K562 (cell line): ENCODE data around the gene GMPR. TPM values are rescaled to one million over a fixed set of nuclear protein-coding genes. Genes with fewer than 3 reads are reported as not detected.
A peak's percentile ranks its signal among the peaks of the same experiment; 100 is the strongest.

ENCODE experiments used
- CBX2 ChIP-seq: fragments of 200-600 bp; sonication (generic); IDR thresholded peaks from one replicate; pipeline ENCODE4 v1.6.1; 2012; ENCODE audit warnings: mild to moderate bottlenecking, low read length, inconsistent platforms; ENCODE audit not compliant: insufficient read depth, poor library complexity, severe bottlenecking
- ELK3 ChIP-seq: fragments of 450-650 bp; formaldehyde crosslinking; IDR thresholded peaks from 2 replicates; pipeline ENCODE4 v1.4.0; 2020; ENCODE audit warnings: mild to moderate bottlenecking
- ETV6 ChIP-seq, 3 experiments: fragments of 150-350 bp in 1 of 3; sonication (generic) in 1 of 3; formaldehyde crosslinking in 1 of 3; IDR thresholded peaks; 2 replicates each; pipeline versions ENCODE4 v1.6.1 to v1.8.0; 2014 to 2022; ENCODE audit warnings: borderline replicate concordance in 2 of 3, low read depth in 2 of 3, antibody characterized with exemption in 1 of 3, low read length in 1 of 3, mild to moderate bottlenecking in 1 of 3, missing genetic modification reagents in 1 of 3
- FOSL1 ChIP-seq: fragments of 200-800 bp; sonication (Bioruptor generic); conservative IDR thresholded peaks from 2 replicates; pipeline ENCODE4 v1.6.1; 2016; ENCODE audit warnings: missing genetic modification characterization, missing compliant biosample characterization
- HIVEP1 ChIP-seq: fragments of 250-450 bp; sonication (Bioruptor Pico); IDR thresholded peaks from 2 replicates; pipeline ENCODE4 v1.4.0; 2020; ENCODE audit warnings: mild to moderate bottlenecking
- MAFK ChIP-seq: IDR thresholded peaks from 2 replicates; pipeline ENCODE4 v1.6.1; 2011; ENCODE audit warnings: low read length, improper control_type of control experiment
- SAFB2 ChIP-seq: fragments of 200-400 bp; formaldehyde crosslinking; IDR thresholded peaks from 2 replicates; pipeline ENCODE4 v1.6.1; 2018; ENCODE audit warnings: borderline replicate concordance, low read length, low read depth, moderate library complexity; ENCODE audit not compliant: severe bottlenecking
- SPI1 ChIP-seq: IDR thresholded peaks from 2 replicates; pipeline ENCODE4 v1.6.1; 2011; ENCODE audit warnings: low read depth, low read length, control low read depth, borderline replicate concordance
- SRSF3 ChIP-seq: fragments of 200-400 bp; formaldehyde crosslinking; IDR thresholded peaks from 2 replicates; pipeline ENCODE4 v1.6.1; 2016; ENCODE audit warnings: mild to moderate bottlenecking, low read length, moderate library complexity; ENCODE audit not compliant: insufficient read depth
- ZNF318 ChIP-seq, 2 experiments: fragments of 450-650 bp; IDR thresholded peaks; 2 replicates each; pipeline ENCODE4 v1.6.1; 2016; ENCODE audit warnings: mild to moderate bottlenecking in 2 of 2, borderline replicate concordance in 1 of 2, low read depth in 1 of 2, moderate library complexity in 1 of 2
- ZNF764 ChIP-seq: fragments of 250-450 bp; sonication (Bioruptor Pico); IDR thresholded peaks from 2 replicates; pipeline ENCODE4 v1.4.0; 2020; ENCODE audit warnings: low read depth, mild to moderate bottlenecking, moderate library complexity
- polyA plus RNA-seq, 8 experiments: library from polyadenylated mRNA; depleted of rRNA in 4 of 8; stranded (reverse) in 5 of 8; unstranded in 3 of 8; fragments of >200 nt; fragmentation: Nextera tagmentation in 2 of 8; fragmentation: Illumina TruSeq in 1 of 8; extraction: Ambion mirVana in 2 of 8; extraction: Trizol in 1 of 8; gene quantifications; 2 replicates each; pipeline versions ENCODE4 v1.2.1 to v1.2.3, GENCODE V29; 2011 to 2014; ENCODE audit warnings: inconsistent platforms in 1 of 8, missing spikeins in 1 of 8
- total RNA-seq, 7 experiments: library from RNA; depleted of rRNA in 6 of 7; stranded (reverse); fragments of >200 nt in 6 of 7; fragmentation: Illumina TruSeq in 2 of 7; extraction: Trizol in 2 of 7; gene quantifications; 2 replicates each; pipeline versions ENCODE4 v1.2.1 to v1.2.3, GENCODE V29; 2011 to 2021; ENCODE audit warnings: low replicate concordance in 1 of 7
- TF ChIP-seq, protein P1 (sequence below): sonication (generic); formaldehyde crosslinking; IDR thresholded peaks from 2 replicates; pipeline ENCODE4 v1.8.1; 2022; ENCODE audit warnings: missing genetic modification reagents
- TF ChIP-seq, protein P2 (sequence below): IDR thresholded peaks from 2 replicates; pipeline ENCODE4 v1.6.1; 2011; ENCODE audit not compliant: insufficient read length; ENCODE audit errors: extremely low read depth
- TF ChIP-seq, protein P3 (sequence below): fragments of 250-450 bp; sonication (Bioruptor Pico); IDR thresholded peaks from 2 replicates; pipeline ENCODE4 v1.6.1; 2021; ENCODE audit warnings: mild to moderate bottlenecking

GMPR gene
- total and polyA plus RNA-seq, 9 of the 15 experiments (the other 6 are each of a cell fraction or from before 2014, with no cell fraction given): 34.6 to 83.7 (median 49.8) TPM

DNA sequence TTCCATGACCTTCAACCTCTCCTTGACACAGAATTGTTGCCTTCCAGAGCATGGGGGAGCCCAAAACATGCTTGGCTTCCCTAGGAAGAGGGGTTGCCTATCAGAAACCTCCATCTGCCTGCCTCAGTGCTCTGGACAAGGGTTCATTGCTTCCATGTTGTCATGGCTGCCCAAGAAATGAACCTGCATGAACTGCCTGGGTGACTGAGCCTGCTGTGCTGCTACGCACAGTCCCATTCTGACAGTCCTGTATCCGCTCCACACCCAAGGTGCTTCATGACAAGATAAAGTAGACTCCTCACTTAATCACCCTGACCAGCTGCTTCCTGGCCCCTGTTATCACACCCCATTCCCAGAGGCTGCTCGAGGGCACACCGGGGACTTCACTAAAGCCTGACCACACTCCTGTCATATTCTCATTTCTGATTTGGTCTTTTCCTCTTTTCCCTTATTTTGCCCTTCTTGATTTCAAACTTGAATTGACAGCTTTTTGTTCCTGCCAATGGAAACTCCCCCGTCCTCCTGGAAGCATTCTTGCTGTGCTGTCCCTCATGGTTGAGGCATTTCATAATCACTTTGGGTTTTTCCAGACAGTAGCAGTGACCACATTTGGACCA, 31.9 kb downstream of the GMPR start (continued):
- TF ChIP-seq, protein P1, sequence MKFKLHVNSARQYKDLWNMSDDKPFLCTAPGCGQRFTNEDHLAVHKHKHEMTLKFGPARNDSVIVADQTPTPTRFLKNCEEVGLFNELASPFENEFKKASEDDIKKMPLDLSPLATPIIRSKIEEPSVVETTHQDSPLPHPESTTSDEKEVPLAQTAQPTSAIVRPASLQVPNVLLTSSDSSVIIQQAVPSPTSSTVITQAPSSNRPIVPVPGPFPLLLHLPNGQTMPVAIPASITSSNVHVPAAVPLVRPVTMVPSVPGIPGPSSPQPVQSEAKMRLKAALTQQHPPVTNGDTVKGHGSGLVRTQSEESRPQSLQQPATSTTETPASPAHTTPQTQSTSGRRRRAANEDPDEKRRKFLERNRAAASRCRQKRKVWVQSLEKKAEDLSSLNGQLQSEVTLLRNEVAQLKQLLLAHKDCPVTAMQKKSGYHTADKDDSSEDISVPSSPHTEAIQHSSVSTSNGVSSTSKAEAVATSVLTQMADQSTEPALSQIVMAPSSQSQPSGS: no peak
- TF ChIP-seq, protein P2, sequence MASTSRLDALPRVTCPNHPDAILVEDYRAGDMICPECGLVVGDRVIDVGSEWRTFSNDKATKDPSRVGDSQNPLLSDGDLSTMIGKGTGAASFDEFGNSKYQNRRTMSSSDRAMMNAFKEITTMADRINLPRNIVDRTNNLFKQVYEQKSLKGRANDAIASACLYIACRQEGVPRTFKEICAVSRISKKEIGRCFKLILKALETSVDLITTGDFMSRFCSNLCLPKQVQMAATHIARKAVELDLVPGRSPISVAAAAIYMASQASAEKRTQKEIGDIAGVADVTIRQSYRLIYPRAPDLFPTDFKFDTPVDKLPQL: no peak
- TF ChIP-seq MAFK (no peak), HIVEP1 (CRISPR knock-in tag) (no peak), ELK3 (CRISPR knock-in tag) (no peak), CBX2 (no peak), SAFB2 (no peak), SPI1 (no peak), ETV6 (IDR thresholded peaks at IDR 0.05; ENCODE audit: borderline replicate concordance in 1 of 2, low read depth in 2 of 2, low read length in 1 of 2) (peak in 1 of 2 experiments; percentile 62; a peak in 1 of 4 replicates), ETV6 (CRISPR knock-in tag; IDR thresholded peaks at IDR 0.05; ENCODE audit: borderline replicate concordance) (no peak), ZNF764 (CRISPR knock-in tag) (no peak), FOSL1 (tag) (peak; percentile 82), ZNF318 (IDR thresholded peaks at IDR 0.05; ENCODE audit: borderline replicate concordance in 1 of 2, low read depth in 1 of 2) (peak in 1 of 2 experiments; percentile 59; a peak in 1 of 4 replicates), SRSF3 (no peak)
- TF ChIP-seq, protein P3, sequence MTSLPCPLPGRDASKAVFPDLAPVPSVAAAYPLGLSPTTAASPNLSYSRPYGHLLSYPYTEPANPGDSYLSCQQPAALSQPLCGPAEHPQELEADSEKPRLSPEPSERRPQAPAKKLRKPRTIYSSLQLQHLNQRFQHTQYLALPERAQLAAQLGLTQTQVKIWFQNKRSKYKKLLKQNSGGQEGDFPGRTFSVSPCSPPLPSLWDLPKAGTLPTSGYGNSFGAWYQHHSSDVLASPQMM (CRISPR knock-in tag): no peak
